Fibroblast of gingiva (primary cell): Measurements from ENCODE around the gene CORO1C.
A peak's percentile ranks its signal among the peaks of the same experiment; 100 is the strongest.
"Not testable (repeated sequence)": the region's sequence is repeated elsewhere in the genome, so short reads cannot be mapped to it uniquely, and the experiment has no call there.

Experiments
- DNase-seq: peaks from one replicate; pipeline ENCODE4 v3.0.0-alpha.2; 2011; ENCODE audit warnings: low read depth

CORO1C gene

GRCh38 chr12:108753976-108754375 lies 22.7 kb upstream of the CORO1C start:
- DNase-seq, result no peak

GRCh38 chr12:108752387-108752786 lies 21.1 kb upstream of the CORO1C start:
- no peak for DNase-seq

- DNase-seq, result no peak
Observed at GRCh38 chr12:108751821-108752220, 20.5 kb upstream of the CORO1C start.

GRCh38 chr12:108751003-108751402 lies 19.7 kb upstream of the CORO1C start:
- not testable (repeated sequence) for DNase-seq

GRCh38 chr12:108750526-108750925 lies 19.2 kb upstream of the CORO1C start:
- no peak for DNase-seq

GRCh38 chr12:108747563-108747962 lies 16.2 kb upstream of the CORO1C start:
- no peak for DNase-seq

GRCh38 chr12:108745641-108746040 lies 14.3 kb upstream of the CORO1C start:
- DNase-seq, result no peak

- no peak for DNase-seq
Observed at GRCh38 chr12:108744021-108744897, 12.9 kb upstream of the CORO1C start.

GRCh38 chr12:108738170-108738569 lies 6.9 kb upstream of the CORO1C start:
- DNase-seq, result peak; percentile 50

GRCh38 chr12:108735855-108736254 lies 4.5 kb upstream of the CORO1C start:
- no peak for DNase-seq

- DNase-seq, result peak; percentile 68
Observed at GRCh38 chr12:108734200-108734906, 3.0 kb upstream of the CORO1C start.

- not testable (repeated sequence) for DNase-seq
Observed at GRCh38 chr12:108733230-108733531, 1.9 kb upstream of the CORO1C start.

GRCh38 chr12:108732489-108733229 lies 1.3 kb upstream of the CORO1C start:
- DNase-seq, result no peak

GRCh38 chr12:108731866-108732461 lies 646 bp upstream of the CORO1C start:
- peak; percentile 96 for DNase-seq

GRCh38 chr12:108730365-108731104 lies 783 bp downstream of the CORO1C start:
- peak; percentile 58 for DNase-seq

- no peak for DNase-seq
Observed at GRCh38 chr12:108729612-108730364, 1.5 kb downstream of the CORO1C start.

- DNase-seq, result no peak
Observed at GRCh38 chr12:108728820-108729611, 2.3 kb downstream of the CORO1C start.

GRCh38 chr12:108727868-108728735 lies 3.2 kb downstream of the CORO1C start:
- no peak for DNase-seq

GRCh38 chr12:108727161-108727560 lies 4.2 kb downstream of the CORO1C start:
- no peak for DNase-seq
